ENCODE measurements around the gene EEF1A2. TPM values are rescaled to one million over a fixed set of nuclear protein-coding genes. Genes with fewer than 3 reads are reported as not detected.
"Not testable (repeated sequence)": the region's sequence is repeated elsewhere in the genome, so short reads cannot be mapped to it uniquely, and the experiment has no call there.

EEF1A2 gene
- total and polyA plus RNA-seq, 2 of the 4 experiments (the other 2 are of a cell fraction), result 1.3 to 4.6 TPM

DNA sequence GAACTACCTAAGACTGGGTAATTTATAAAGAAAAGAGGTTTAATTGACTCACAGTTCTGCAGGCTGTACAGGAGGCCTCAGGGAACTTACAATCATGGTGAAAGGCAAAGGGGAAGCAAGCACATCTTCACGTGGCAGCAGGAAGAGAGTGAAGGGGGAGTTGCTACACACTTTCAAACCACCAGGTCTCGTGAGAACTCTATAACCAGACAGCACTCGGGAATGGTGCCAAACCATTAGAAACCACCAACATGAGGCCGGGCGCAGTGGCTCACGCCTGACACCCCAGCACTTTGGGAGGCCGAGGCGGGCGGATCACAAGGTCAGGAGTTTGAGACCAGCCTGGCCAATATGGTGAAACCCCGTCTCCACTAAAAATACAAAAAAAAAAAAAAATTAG is 15.6 kb upstream of the EEF1A2 start:
- H4K20me1 ChIP-seq (ENCODE audit: insufficient read depth, low read length); H2AK9ac ChIP-seq (replicated peaks; ENCODE audit: low read depth, low read length, poor library complexity); intact Hi-C loops (cut with micrococcal nuclease); H2AFZ ChIP-seq (replicated peaks; ENCODE audit: low read length, poor library complexity); in situ Hi-C loops (cut with MboI; ENCODE audit: low sequenced_read_pairs); H4K91ac ChIP-seq (ENCODE audit: insufficient read depth, low read depth, low read length); H3K36me3 ChIP-seq (ENCODE audit: control insufficient read depth, insufficient read depth, low read length); H3K23ac ChIP-seq (ENCODE audit: low read depth, low read length); H2BK5ac ChIP-seq (ENCODE audit: low read depth, low read length, poor library complexity, severe bottlenecking); H2AK5ac ChIP-seq (ENCODE audit: low read depth, low read length); BruUV-seq (replicated peaks); H4K5ac ChIP-seq (ENCODE audit: low read depth, low read length); H3K14ac ChIP-seq (replicated peaks; ENCODE audit: low read depth, low read length); POLR2A ChIA-PET (ENCODE audit: unreplicated experiment); H3K79me1 ChIP-seq (ENCODE audit: low read depth in 1 of 2, low read length in 2 of 2); H4K8ac ChIP-seq (ENCODE audit: low read depth in 2 of 2, low read length in 2 of 2); H3K4me3 ChIP-seq (ENCODE audit: insufficient read depth, low read depth, low read length); H3K4me2 ChIP-seq (ENCODE audit: low read depth, low read length); H3K18ac ChIP-seq (ENCODE audit: low read depth, low read length); H3K56ac ChIP-seq (ENCODE audit: extremely low read depth, insufficient read depth, low read length); H3K9ac ChIP-seq (ENCODE audit: low read depth, low read length); H3K27me3 ChIP-seq (ENCODE audit: control insufficient read depth, insufficient read depth, low read length); H3K9me3 ChIP-seq (ENCODE audit: control insufficient read depth, insufficient read depth, low read length); H3K9me1 ChIP-seq (ENCODE audit: insufficient read depth, low read length); H2BK120ac ChIP-seq (ENCODE audit: low read depth, low read length); H3K4me1 ChIP-seq (ENCODE audit: control insufficient read depth, insufficient read depth, low read length); H3K27ac ChIP-seq (ENCODE audit: insufficient read depth, low read length); ATAC-seq (ENCODE audit: low read depth); H2BK20ac ChIP-seq (ENCODE audit: low read depth, low read length); DNase-seq; H3K4ac ChIP-seq (ENCODE audit: low read depth, low read length); CTCF ChIA-PET; dilution Hi-C loops (cut with HindIII; ENCODE audit: low sequenced_read_pairs, unreplicated experiment); H2BK15ac ChIP-seq (ENCODE audit: low read depth, low read length): not testable (repeated sequence)
- no CpG with 5 or more reads among the region's 10 CpGs for WGBS, 2 experiments (ENCODE audit: extremely low coverage in 2 of 2, insufficient read length in 1 of 2)

Measured in IMR-90 (cell line).